Activated CD8-positive, alpha-beta memory T cell treated with anti-CD3 and anti-CD28 coated beads for 24 hours (primary cell): Measurements from ENCODE around the gene CYYR1.

Source experiments
- DNase-seq: peaks from one replicate; pipeline ENCODE4 v3.0.0-alpha.2; 2020

The CYYR1 gene

DNA sequence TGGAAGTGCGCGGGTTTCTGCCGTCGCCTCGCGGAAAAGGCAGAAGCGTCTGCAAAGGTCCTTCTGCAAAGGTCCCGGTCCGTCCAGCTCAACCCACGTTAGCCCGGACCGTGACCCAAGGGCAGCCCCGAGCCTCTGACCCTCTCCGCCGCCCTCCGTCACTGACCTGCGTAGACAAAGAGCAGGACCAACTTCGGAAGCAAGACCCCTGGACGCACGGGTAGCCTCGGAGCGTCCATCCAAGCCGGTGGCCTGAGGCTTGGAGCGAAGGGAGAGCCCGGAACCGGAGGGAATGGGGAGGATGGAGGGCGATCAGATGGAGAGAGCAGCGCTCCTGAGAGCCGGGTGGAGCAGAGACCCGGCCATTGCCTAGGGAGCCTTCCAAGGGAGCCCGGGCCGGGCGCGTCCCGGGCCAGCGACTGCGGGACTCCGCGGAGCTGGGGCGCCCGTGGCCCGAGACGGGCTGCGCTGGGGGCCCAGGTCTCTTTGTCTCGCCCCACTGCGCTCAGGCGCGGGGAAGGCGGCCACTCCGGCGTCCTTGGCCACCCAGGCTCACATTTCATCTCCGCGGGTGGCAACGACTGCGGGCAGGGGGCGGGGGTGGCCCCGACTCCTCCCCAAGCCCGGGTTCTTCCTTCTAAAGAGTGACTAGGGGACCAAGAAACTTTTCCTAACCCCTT is at the start of gene CYYR1:
CYYR1 (minus strand) TSS at position 585 of the 680 bp plus-strand sequence; CDS start at position 239, 346 bp downstream.
- DNase-seq, result no peak

GRCh38 chr21:26617176-26617575 is 44.1 kb upstream of the CYYR1 start:
- no peak for DNase-seq

GRCh38 chr21:26614251-26614650 is 41.2 kb upstream of the CYYR1 start:
- DNase-seq, result no peak

DNA sequence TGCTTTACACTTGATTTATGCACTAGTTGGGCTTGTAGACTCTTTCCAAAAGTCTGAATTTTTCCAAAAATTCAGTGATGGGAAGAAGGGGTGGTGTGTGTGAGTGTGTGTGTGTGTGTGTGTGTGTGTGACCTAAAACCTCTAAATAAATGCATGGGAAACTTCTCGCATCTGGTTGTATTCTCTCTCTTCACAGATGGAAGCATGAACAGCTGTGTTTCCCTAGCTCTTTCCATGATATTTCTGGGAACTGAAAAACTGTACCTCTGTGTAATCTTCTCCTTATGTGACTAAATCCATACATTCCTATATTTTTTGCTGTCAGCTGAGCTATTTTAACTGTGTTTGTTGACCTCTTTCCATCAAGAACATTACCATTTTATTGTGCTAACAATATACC is 26.2 kb upstream of the CYYR1 start:
- no peak for DNase-seq

DNA sequence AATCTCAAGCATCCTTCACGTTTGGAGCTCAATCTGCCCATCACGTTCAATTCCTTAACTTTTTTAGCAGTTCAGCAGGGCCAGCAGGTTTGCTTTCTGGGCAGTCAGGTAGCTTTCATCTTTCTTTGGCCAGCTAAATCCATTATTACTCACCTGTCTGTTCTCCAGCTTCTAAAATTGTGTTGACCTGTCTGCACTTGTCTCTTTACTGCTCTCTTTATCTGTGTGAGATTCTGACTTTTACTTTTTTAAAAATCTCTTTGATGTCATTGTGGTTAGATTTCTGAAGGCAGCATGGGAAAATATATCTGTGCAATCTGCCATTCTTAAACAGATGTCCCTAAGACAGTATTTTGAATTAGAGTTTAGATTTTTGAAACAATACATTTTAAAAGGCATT is 24.9 kb upstream of the CYYR1 start:
- DNase-seq, result no peak

DNA sequence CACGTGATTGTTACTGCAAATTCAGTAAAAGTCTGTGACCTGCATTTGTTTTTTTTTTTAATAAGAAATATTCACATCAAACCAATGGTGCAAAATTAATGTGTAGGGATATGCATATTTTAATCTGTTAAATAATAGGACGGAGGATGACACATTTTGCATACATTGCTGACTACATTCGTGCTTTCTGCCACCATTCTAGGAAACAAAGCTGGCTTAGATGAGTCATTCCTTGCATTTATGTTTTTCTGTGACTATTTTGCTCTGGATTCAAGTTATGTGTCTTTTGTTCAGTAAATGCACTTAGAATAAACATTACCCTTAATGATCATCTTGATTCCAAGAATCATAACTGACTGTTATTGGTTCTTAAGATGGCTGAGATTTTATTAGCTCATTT is 23.9 kb upstream of the CYYR1 start:
- no peak for DNase-seq

- no peak for DNase-seq
Measured at GRCh38 chr21:26595971-26596370, 22.9 kb upstream of the CYYR1 start.

- no peak for DNase-seq
Measured at GRCh38 chr21:26593800-26594199, 20.7 kb upstream of the CYYR1 start.

- DNase-seq, result no peak
Measured at GRCh38 chr21:26591543-26591942, 18.5 kb upstream of the CYYR1 start.

DNA sequence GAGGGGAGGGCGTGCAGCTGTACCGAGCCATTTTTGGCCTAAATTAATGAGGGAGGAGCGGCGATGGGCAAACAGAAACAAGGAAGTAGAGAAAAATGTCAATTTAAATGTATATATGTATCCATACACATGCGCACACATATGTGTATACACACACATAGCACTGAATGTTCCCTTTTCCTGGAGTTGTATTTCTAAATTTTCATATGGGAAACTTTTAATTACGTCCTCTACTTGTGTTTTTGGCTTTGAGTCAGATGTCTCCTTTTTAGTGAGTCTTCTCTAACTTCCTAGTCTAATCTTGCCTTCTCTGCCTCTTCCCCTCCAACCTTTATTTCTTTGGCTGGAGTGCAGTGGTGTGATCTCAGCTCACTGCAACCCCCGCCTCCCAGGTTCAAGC is 15.4 kb upstream of the CYYR1 start:
- no peak for DNase-seq

- DNase-seq, result no peak
Measured at GRCh38 chr21:26587736-26588201, 14.7 kb upstream of the CYYR1 start.

GRCh38 chr21:26583769-26584168 is 10.7 kb upstream of the CYYR1 start:
- DNase-seq, result no peak

GRCh38 chr21:26581818-26582217 is 8.7 kb upstream of the CYYR1 start:
- no peak for DNase-seq

DNA sequence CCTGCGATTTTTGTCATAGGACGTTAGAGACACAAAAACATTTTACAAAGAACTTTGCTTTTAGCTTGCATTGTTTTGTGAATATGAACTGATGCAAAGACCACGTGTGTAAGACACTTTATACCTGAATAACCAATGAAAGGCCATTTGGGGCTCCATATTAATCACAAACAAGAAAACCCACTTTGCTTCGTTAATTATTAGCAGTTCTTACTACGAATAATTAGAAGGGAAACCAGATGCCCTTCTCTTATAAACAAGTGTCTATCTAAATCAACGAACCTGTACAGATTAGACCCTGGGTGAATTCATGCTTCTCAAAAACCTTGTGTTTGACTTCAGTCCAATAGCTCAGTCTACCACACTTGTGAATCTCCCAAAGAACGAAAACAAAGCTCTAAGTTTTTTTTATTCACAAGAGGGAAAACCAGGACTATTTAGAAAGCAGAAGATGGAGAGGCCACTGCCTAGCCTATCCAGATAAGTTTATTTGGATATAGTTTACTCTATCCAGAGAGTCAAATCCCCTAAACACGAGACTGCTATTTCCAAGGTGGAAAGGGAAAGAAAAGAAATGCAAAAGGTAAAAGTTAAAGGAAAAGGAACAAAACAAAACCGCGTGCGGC is 897 bp downstream of the CYYR1 start:
- no peak for DNase-seq

DNA sequence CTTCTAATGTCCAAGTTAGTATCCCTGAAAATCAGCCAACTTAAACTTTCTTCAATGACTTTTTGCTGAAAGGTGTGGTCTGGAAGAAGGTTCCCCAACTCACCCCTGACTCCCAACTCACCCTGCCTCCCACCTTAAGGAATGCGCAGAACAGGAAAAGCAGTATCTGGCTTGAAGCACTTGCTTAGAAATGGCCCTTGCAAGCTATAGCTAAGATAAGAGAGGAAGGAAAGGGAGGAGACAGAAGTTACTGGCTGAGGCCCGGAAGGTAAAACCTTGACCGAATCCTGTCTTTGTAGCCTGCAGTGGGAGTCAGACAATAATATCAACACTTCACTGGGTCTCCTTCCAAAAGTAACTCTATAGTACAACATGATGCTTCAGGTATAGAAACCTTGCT is 2.9 kb downstream of the CYYR1 start:
- no peak for DNase-seq

GRCh38 chr21:26565546-26565945 is 7.5 kb downstream of the CYYR1 start:
- DNase-seq, result no peak

GRCh38 chr21:26565111-26565510 is 8.0 kb downstream of the CYYR1 start:
- DNase-seq, result no peak

DNA sequence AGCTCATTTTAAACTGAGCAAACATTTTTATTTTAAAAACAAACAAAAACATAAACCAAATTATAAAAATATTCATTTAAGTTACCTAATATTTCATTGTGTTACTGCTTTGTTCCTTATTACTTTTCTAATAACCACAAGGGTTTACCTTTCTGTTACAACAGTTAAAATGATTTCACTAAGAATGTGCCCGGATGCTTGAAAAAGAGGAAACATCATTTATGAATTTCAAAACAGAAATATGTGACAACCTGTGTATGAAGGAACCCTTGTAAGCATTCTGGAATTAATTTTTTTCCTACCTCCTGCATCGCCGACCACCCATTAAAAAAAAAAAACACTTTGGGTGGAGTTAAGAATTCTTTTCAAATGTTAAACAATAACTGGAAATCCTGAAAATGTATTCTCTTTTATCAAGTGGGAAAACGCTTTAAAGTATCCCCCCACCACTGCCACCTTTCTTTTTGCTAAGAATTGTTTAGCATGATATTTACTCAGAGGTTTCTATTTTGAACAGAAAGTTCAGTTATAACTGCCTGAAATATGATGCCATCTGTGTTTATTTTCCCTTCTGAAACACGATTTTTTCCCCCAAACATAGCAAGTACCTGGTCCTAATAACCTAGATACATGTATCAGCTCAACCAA is 9.1 kb downstream of the CYYR1 start:
- DNase-seq, result no peak

DNA sequence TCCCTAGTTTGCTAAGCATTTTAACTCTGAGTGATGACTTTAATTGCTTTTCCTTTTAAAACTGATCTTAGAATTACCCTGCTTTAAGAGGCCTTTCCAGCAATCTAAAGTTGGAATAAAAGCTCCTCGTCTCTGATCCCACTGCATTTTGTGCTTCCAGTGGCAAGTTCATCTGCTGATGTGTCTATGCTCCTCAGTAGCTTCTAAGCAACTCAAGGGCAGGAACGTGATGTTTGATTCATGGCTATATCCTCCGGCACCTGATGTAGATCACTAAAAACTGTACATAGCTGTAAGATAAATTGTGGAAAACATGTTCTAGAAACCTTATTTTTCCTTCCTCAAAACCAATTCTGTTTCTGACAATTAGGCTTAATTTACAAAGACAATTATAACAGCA is 12.5 kb downstream of the CYYR1 start:
- DNase-seq, result no peak

DNA sequence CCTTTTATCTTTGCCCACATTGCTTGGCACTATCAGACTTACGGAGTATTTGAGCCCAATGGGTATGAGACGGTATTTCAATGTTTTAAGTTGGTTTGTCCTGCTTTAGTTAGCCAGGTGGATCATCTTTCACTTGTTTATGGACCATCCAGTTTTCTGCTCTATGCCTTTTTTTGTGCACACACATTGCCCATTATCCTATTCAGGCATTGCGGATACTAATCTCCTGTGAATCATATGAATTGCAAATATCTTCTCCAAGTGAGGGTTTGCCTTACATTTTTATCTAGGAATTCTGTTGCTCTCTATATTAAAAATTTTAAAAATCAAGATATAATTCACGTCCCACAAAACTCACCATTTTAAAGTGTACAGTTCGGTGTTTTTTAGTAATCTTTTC is 14.0 kb downstream of the CYYR1 start:
- no peak for DNase-seq

DNA sequence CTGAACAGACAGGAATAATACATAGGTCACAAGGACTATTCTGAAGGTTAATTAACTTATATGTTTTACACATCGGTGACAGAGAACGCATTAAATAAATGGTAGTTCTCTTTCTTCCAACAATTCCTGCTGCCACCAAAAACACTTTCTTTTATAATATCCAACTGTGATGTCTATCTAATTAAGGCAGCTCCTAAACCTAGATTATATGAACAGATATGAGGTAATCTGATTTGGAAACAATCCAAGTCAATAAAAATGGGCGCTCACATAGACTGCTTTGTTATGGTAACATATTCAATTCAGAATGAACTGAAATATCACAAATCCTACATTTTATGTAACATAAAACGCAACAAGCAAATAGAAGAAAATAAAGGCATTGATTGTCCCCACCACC is 16.0 kb downstream of the CYYR1 start:
- DNase-seq, result no peak

- no peak for DNase-seq
Measured at GRCh38 chr21:26555540-26556146, 17.4 kb downstream of the CYYR1 start.

- no peak for DNase-seq
Measured at GRCh38 chr21:26554365-26554764, 18.7 kb downstream of the CYYR1 start.

DNA sequence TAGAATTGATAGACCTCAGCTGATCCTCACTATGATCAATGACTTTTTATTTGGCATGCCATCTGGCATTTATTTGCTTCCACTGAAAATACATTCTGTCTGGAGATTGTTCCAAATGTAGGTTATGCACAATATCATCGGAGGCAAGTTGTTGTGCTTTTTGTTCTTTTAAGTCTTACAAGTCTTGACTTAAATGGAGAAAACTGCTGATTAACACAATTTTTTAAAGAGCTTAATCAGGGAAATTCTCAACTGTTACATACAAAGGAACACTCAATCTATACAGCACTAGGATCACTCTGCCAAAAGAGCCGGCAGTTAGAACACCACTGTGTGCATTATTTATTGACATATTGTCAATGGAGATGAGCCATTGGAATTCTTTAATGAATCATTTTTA is 19.2 kb downstream of the CYYR1 start:
- DNase-seq, result no peak
